K562 (cell line): ENCODE measurements around the gene RNASE8. TPM values are rescaled to one million over a fixed set of nuclear protein-coding genes. Genes with fewer than 3 reads are reported as not detected.

Experiments
- ATAC-seq: fragments of 200-7000 bp; cut with Tn5 transposase; 3 replicates; pipeline ENCODE4 v1.9.1; 2020; ENCODE audit warnings: moderate library complexity
- BruUV-seq: library from RNA; stranded (reverse); fragments of 400-500 nt; replicated peaks from 2 replicates; lab custom pipeline; 2021; lab: Mats Ljungman, UMichigan
- CTCF ChIA-PET: fragments of 300-600 bp; formaldehyde crosslinking; extraction: SDS; loops from one replicate; lab custom pipeline; 2021; ENCODE audit warnings: low intra/inter-chr PET ratio; lab: Yijun Ruan, JAX
- POLR2A ChIA-PET: fragments of 300-600, 350-650 bp; sonication (Branson Sonifier 250); formaldehyde crosslinking; extraction: SDS; loops from one replicate; lab custom pipeline; 2021; ENCODE audit warnings: antibody characterized with exemption, inconsistent platforms; lab: Yijun Ruan, JAX
- DNase-seq, 4 experiments: peaks; one replicate each; pipeline versions ENCODE4 v3.0.0 to v3.0.0-alpha.2; 2011 to 2018; ENCODE audit warnings: low spot score in 3 of 4, mixed read lengths in 3 of 4; ENCODE audit errors: extremely low read depth in 1 of 4
- FAIRE-seq: peaks from 2 replicates; lab custom pipeline; 2011; peaks lifted over from hg19 to GRCh38; lab: Jason Lieb, UNC
- H2AFZ ChIP-seq: 2 replicates; pipeline ENCODE4 v1.6.0; 2011; ENCODE audit warnings: low read depth, low read length, control low read depth, inconsistent platforms
- H3K27ac ChIP-seq: fragments of 200-600 bp; 3 replicates; pipeline ENCODE4 v1.8.0; 2011; ENCODE audit warnings: low read depth, mild to moderate bottlenecking, control low read depth, inconsistent platforms, low read length, moderate library complexity, mixed read lengths; ENCODE audit errors: extremely low read depth
- H3K27me3 ChIP-seq, 2 experiments: fragments of 300-600 bp in 1 of 2; 2 replicates in 1 of 2; 3 replicates in 1 of 2; pipeline versions ENCODE4 v1.6.0 to v1.8.0; 2011; ENCODE audit warnings: inconsistent platforms in 2 of 2, low read length in 2 of 2, mild to moderate bottlenecking in 1 of 2, mixed read lengths in 1 of 2, moderate library complexity in 1 of 2; ENCODE audit not compliant: control insufficient read depth in 2 of 2, insufficient read depth in 2 of 2
- H3K36me3 ChIP-seq: fragments of 300-600 bp; 3 replicates; pipeline ENCODE4 v1.8.0; 2011; ENCODE audit warnings: mild to moderate bottlenecking, low read length, inconsistent platforms; ENCODE audit not compliant: control insufficient read depth, insufficient read depth
- H3K4me1 ChIP-seq, 2 experiments: fragments of 200-600 bp in 1 of 2; replicated peaks in 1 of 2; 2 replicates in 1 of 2; 3 replicates in 1 of 2; pipeline versions ENCODE4 v1.5.1 to v1.8.0; 2011; ENCODE audit warnings: inconsistent platforms in 2 of 2, low read length in 2 of 2, mild to moderate bottlenecking in 1 of 2, mixed read lengths in 1 of 2, moderate library complexity in 1 of 2; ENCODE audit not compliant: control insufficient read depth in 2 of 2, insufficient read depth in 2 of 2
- H3K4me2 ChIP-seq: 2 replicates; pipeline ENCODE4 v1.6.1; 2011; ENCODE audit warnings: low read length, control low read depth, inconsistent platforms, mixed read lengths; ENCODE audit not compliant: insufficient read depth
- H3K4me3 ChIP-seq: fragments of 200-600 bp; sonication (generic), shearing (Covaris generic); 2 replicates; pipeline ENCODE4 v1.5.1; 2016; ENCODE audit warnings: control low read depth, inconsistent platforms
- H3K79me2 ChIP-seq: fragments of 200-600 bp; 3 replicates; pipeline ENCODE4 v1.8.0; 2011; ENCODE audit warnings: low read length, inconsistent platforms; ENCODE audit not compliant: control insufficient read depth, insufficient read depth
- H3K9ac ChIP-seq, 2 experiments: 2 replicates each; pipeline versions ENCODE4 v1.6.0 to v1.6.1; 2011; ENCODE audit warnings: low read depth in 2 of 2, low read length in 2 of 2, control low read depth in 1 of 2, inconsistent platforms in 1 of 2, mild to moderate bottlenecking in 1 of 2, mixed read lengths in 1 of 2; ENCODE audit not compliant: insufficient read depth in 1 of 2
- H3K9me1 ChIP-seq: one replicate; pipeline ENCODE4 v1.6.0; 2011; ENCODE audit warnings: inconsistent platforms, mild to moderate bottlenecking, low read length, moderate library complexity; ENCODE audit not compliant: control insufficient read depth, insufficient read depth
- H3K9me3 ChIP-seq: replicated peaks from 2 replicates; pipeline ENCODE4 v1.5.1; 2011; ENCODE audit warnings: low read depth, low read length, inconsistent platforms; ENCODE audit not compliant: control insufficient read depth, insufficient read depth
- H4K20me1 ChIP-seq: replicated peaks from 2 replicates; pipeline ENCODE4 v1.6.1; 2011; ENCODE audit warnings: low read length, inconsistent platforms, mixed read lengths; ENCODE audit not compliant: control insufficient read depth, insufficient read depth
- BRF2 ChIP-seq: IDR thresholded peaks from 3 replicates; pipeline ENCODE4 v1.6.1; 2011; ENCODE audit warnings: borderline replicate concordance, mild to moderate bottlenecking; ENCODE audit not compliant: insufficient read length, insufficient read depth
- CTCF ChIP-seq, 3 experiments: IDR thresholded peaks in 2 of 3; conservative IDR thresholded peaks in 1 of 3; 2 replicates each; pipeline ENCODE4 v1.5.1; 2011 to 2012; ENCODE audit warnings: low read length in 3 of 3, mild to moderate bottlenecking in 3 of 3, control low read depth in 2 of 3, improper control_type of control experiment in 1 of 3, inconsistent platforms in 1 of 3, low read depth in 1 of 3, mixed read lengths in 1 of 3, moderate library complexity in 1 of 3; ENCODE audit not compliant: insufficient read depth in 2 of 3
- ETV6 ChIP-seq, 3 experiments: fragments of 150-350 bp in 1 of 3; sonication (generic) in 1 of 3; formaldehyde crosslinking in 1 of 3; IDR thresholded peaks; 2 replicates each; pipeline versions ENCODE4 v1.6.1 to v1.8.0; 2014 to 2022; ENCODE audit warnings: borderline replicate concordance in 2 of 3, low read depth in 2 of 3, antibody characterized with exemption in 1 of 3, low read length in 1 of 3, mild to moderate bottlenecking in 1 of 3, missing genetic modification reagents in 1 of 3
- MCM3 ChIP-seq: fragments of 450-650 bp; IDR thresholded peaks from 2 replicates; pipeline ENCODE4 v1.6.1; 2016
- RAD21 ChIP-seq, 2 experiments: fragments of 250-450 bp in 1 of 2; fragments of 450-650 bp in 1 of 2; sonication (Bioruptor Pico) in 1 of 2; formaldehyde crosslinking in 1 of 2; IDR thresholded peaks in 1 of 2; conservative IDR thresholded peaks in 1 of 2; 2 replicates each; pipeline versions ENCODE4 v1.4.0 to v1.8.0; 2020 to 2022; ENCODE audit warnings: mild to moderate bottlenecking in 2 of 2, moderate library complexity in 1 of 2
- SIRT6 ChIP-seq: IDR thresholded peaks from one replicate; pipeline ENCODE4 v1.6.1; 2012; ENCODE audit warnings: low read depth, mild to moderate bottlenecking, control low read depth, inconsistent platforms, low read length, moderate library complexity
- SIX5 ChIP-seq, 2 experiments: IDR thresholded peaks; 2 replicates each; pipeline ENCODE4 v1.6.1; 2011; ENCODE audit warnings: low read length in 2 of 2, borderline replicate concordance in 1 of 2, low read depth in 1 of 2, mild to moderate bottlenecking in 1 of 2, moderate library complexity in 1 of 2; ENCODE audit not compliant: insufficient read depth in 1 of 2
- ZNF24 ChIP-seq: fragments of 450-650 bp; IDR thresholded peaks from 2 replicates; pipeline ENCODE4 v1.6.1; 2016
- WGBS: fragments of 100-300 bp; shearing (Covaris generic); methylation state at CpG from one replicate; pipeline ENCODE4 v1.1.6; 2016; ENCODE audit warnings: low coverage, mixed read lengths; ENCODE audit not compliant: insufficient coverage; ENCODE audit errors: missing lambda C conversion rate; 5-methylcytosine and 5-hydroxymethylcytosine counted together
- in situ Hi-C: fragments of 300-500 bp; cut with MboI; formaldehyde crosslinking; loops from 4 replicates; pipeline ENCODE4 v1.15.0; 2018; ENCODE audit warnings: inconsistent platforms, mixed read lengths
- intact Hi-C: fragments of 100-400 bp; cut with micrococcal nuclease; formaldehyde crosslinking; loops from 2 replicates; pipeline ENCODE4 v1.14.2; 2022
- polyA plus RNA-seq, 8 experiments: library from polyadenylated mRNA; depleted of rRNA in 4 of 8; stranded (reverse) in 5 of 8; unstranded in 3 of 8; fragments of >200 nt; fragmentation: Nextera tagmentation in 2 of 8; fragmentation: Illumina TruSeq in 1 of 8; extraction: Ambion mirVana in 2 of 8; extraction: Trizol in 1 of 8; gene quantifications; 2 replicates each; pipeline versions ENCODE4 v1.2.1 to v1.2.3, GENCODE V29; 2011 to 2014; ENCODE audit warnings: inconsistent platforms in 1 of 8, missing spikeins in 1 of 8
- total RNA-seq, 7 experiments: library from RNA; depleted of rRNA in 6 of 7; stranded (reverse); fragments of >200 nt in 6 of 7; fragmentation: Illumina TruSeq in 2 of 7; extraction: Trizol in 2 of 7; gene quantifications; 2 replicates each; pipeline versions ENCODE4 v1.2.1 to v1.2.3, GENCODE V29; 2011 to 2021; ENCODE audit warnings: low replicate concordance in 1 of 7

RNASE8 gene
- total and polyA plus RNA-seq, 9 of the 15 experiments (the other 6 are each of a cell fraction or from before 2014, with no cell fraction given): not detected

GRCh38 chr14:21066882-21067502 lies 9.4 kb downstream of the RNASE8 start:
- DNase-seq (peak in 2 of 4 experiments; percentile 29 to 30), ATAC-seq (peak; percentile 43; the same call in 2 of the 3 replicates), FAIRE-seq (no peak)
- intact Hi-C loops: loop anchor here (1.0 kb wide), 1 partner anchor 53 kb away; no protein-coding TSS in a partner anchor
- peaks cover 2 to 34% of the 10 kb centered on the region in 2 experiments; a peak in 3 of 5 replicates for H3K4me1 ChIP-seq
- no peaks in the 10 kb centered on the region for H3K36me3 ChIP-seq
- H3K9me3 ChIP-seq: no peaks in the 10 kb centered on the region
- ChIA-PET CTCF (interaction anchor here (0.6 to 4.6 kb wide), 3 partner anchors 8 to 48 kb away, joined by 3 to 54 read pairs (median 5); no protein-coding TSS in a partner anchor), POLR2A (interaction anchor here (1.1 to 1.4 kb wide), 2 partner anchors 26 to 38 kb away, joined by 3 to 5 read pairs; no protein-coding TSS in a partner anchor)
- 11% methylated on average over 7 of the region's 7 CpGs for WGBS
- H3K9me1 ChIP-seq: no peaks in the 10 kb centered on the region
- no peaks in the 10 kb centered on the region; the same call in 2 of the 3 replicates for H3K79me2 ChIP-seq
- no peaks in the 10 kb centered on the region for H3K27me3 ChIP-seq
- no peak overlapping the region for H3K4me2 ChIP-seq
- H4K20me1 ChIP-seq: no peaks in the 10 kb centered on the region
- H3K9ac ChIP-seq: no peak overlapping the region
- no peak overlapping the region for H3K4me3 ChIP-seq
- H3K27ac ChIP-seq: no peak overlapping the region
- in situ Hi-C loops: no loop called here
- no TSS peak for BruUV-seq
- H2AFZ ChIP-seq: no peak overlapping the region
- no peak for TF ChIP-seq BRF2
- peak; percentile 15 to 51 (median 49); a peak in 4 of 6 replicates for TF ChIP-seq CTCF (IDR thresholded peaks at IDR 0.05 in 2 of 3, conservative IDR thresholded peaks at IDR 0.05 in 1 of 3; ENCODE audit: insufficient read depth in 2 of 3, low read depth in 1 of 3, low read length in 3 of 3)
- TF ChIP-seq SIRT6: no peak
- TF ChIP-seq MCM3: no peak
- peak; percentile 41; the same call in 1 of the 2 replicates for TF ChIP-seq ZNF24
- TF ChIP-seq RAD21 (CRISPR knock-in tag; conservative IDR thresholded peaks at IDR 0.05 in 1 of 2, IDR thresholded peaks at IDR 0.05 in 1 of 2): peak in 1 of 2 experiments; percentile 51; a peak in 2 of 4 replicates
- no peak for TF ChIP-seq SIX5 (IDR thresholded peaks at IDR 0.05; ENCODE audit: borderline replicate concordance in 1 of 2, insufficient read depth in 1 of 2, low read depth in 1 of 2, low read length in 2 of 2)
- TF ChIP-seq ETV6 (IDR thresholded peaks at IDR 0.05; ENCODE audit: borderline replicate concordance in 1 of 2, low read depth in 2 of 2, low read length in 1 of 2): no peak
- TF ChIP-seq ETV6 (CRISPR knock-in tag; IDR thresholded peaks at IDR 0.05; ENCODE audit: borderline replicate concordance): no peak
